Adipocyte (in vitro differentiated cells): ENCODE results near the gene ARHGEF12.
A peak's percentile ranks its signal among the peaks of the same experiment; 100 is the strongest.

Experiments used
- DNase-seq: peaks from one replicate; pipeline ENCODE4 v3.0.0-alpha.2; 2015; ENCODE audit warnings: low read depth
- H3K27me3 ChIP-seq: replicated peaks from 2 replicates; pipeline ENCODE4 v1.7.0; 2013; ENCODE audit warnings: mild to moderate bottlenecking, low read length, moderate library complexity; ENCODE audit not compliant: control insufficient read depth, insufficient read depth
- H3K36me3 ChIP-seq: 2 replicates; pipeline ENCODE4 v1.7.0; 2013; ENCODE audit warnings: low read length, mild to moderate bottlenecking, moderate library complexity; ENCODE audit not compliant: control insufficient read depth, insufficient read depth, severe bottlenecking
- H3K4me1 ChIP-seq: 2 replicates; pipeline ENCODE4 v1.7.0; 2013; ENCODE audit warnings: mild to moderate bottlenecking, low read length, moderate library complexity; ENCODE audit not compliant: control insufficient read depth, insufficient read depth
- H3K4me3 ChIP-seq: 2 replicates; pipeline ENCODE4 v1.7.0; 2013; ENCODE audit warnings: mild to moderate bottlenecking, low read length, moderate library complexity
- H3K9ac ChIP-seq: 2 replicates; pipeline ENCODE4 v1.7.0; 2013; ENCODE audit warnings: mild to moderate bottlenecking, low read length, moderate library complexity
- H3K9me3 ChIP-seq: 2 replicates; pipeline ENCODE4 v1.7.0; 2013; ENCODE audit warnings: mild to moderate bottlenecking, low read length, moderate library complexity; ENCODE audit not compliant: control insufficient read depth

The ARHGEF12 gene

DNA sequence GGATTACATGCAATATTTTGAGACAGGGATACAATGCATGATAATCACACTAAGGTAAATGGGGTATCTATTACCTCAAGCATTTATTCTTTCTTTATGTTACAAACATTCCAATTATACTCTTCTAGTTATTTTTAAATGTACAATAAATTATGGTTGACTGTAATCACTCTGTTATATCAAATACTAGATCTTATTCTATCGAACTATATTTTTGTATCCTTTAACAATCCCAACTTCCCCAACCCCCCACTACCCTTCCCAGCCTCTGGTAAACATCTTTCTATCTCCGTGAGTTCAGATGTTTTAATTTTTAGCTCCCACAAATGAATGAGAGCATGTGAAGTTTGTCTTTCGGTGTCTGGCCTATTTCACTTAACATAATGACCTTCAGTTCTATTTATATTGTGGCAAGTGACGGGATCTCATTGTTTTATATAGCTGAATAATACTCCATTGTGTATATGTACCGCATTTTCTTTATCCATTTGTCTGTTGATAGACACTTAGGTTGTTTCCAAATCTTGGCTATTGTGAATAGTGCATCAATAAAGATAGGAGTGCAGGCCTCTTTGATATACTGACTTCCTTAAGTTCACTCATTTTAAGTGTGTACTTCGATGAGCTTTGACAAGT, 40.5 kb downstream of the ARHGEF12 start:
- H3K27me3 ChIP-seq = no peaks in the 10 kb centered on the region
- no peak overlapping the region for H3K9ac ChIP-seq
- no peak for DNase-seq
- H3K36me3 ChIP-seq = no peaks in the 10 kb centered on the region
- no peak overlapping the region for H3K4me3 ChIP-seq
- H3K9me3 ChIP-seq = no peaks in the 10 kb centered on the region
- H3K4me1 ChIP-seq = peaks cover 21% of the 10 kb centered on the region

DNA sequence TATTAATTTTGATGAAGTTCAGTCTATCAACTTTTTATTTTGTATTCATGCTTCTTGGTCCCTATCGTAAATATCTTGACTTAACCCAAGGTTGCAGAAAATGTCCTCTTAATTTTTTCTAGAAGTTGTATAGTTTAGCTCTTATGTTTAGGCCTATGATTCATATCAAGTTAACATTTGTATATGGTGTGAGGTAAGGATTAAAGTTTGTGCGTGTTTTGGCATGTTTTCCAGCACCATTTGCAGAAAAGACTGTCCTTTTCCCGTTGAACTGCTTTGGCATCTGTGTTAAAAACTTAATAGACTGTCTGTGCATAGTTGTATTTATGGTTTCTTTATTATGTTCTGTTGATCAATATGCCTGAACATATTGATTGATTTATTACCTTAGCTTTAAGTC, 42.3 kb downstream of the ARHGEF12 start:
- Histone ChIP-seq H3K4me1 (peaks cover 19% of the 10 kb centered on the region), H3K4me3 (no peak overlapping the region), H3K27me3 (no peaks in the 10 kb centered on the region), H3K9me3 (no peaks in the 10 kb centered on the region), H3K36me3 (no peaks in the 10 kb centered on the region), H3K9ac (no peak overlapping the region)
- no peak for DNase-seq

DNA sequence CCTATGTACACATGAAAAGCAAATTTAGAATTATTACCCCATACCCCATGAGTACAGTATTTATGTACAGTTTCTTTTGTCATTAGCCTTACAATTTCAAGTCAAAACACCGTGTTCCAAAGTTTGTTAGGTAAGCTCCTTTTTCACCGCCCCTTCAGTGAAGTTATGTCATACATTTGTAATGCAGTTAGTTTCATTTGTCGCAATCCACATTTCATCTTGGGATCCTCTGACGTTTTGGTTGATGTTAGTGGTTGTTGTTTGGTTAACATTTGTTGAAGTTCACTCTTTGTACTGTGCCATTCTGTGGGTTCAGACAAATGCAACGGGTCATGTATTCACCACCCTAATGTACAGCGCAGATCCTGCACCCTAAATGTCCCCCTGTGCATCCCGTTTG, 45.2 kb downstream of the ARHGEF12 start:
- H3K4me3 ChIP-seq = no peak overlapping the region

DNA sequence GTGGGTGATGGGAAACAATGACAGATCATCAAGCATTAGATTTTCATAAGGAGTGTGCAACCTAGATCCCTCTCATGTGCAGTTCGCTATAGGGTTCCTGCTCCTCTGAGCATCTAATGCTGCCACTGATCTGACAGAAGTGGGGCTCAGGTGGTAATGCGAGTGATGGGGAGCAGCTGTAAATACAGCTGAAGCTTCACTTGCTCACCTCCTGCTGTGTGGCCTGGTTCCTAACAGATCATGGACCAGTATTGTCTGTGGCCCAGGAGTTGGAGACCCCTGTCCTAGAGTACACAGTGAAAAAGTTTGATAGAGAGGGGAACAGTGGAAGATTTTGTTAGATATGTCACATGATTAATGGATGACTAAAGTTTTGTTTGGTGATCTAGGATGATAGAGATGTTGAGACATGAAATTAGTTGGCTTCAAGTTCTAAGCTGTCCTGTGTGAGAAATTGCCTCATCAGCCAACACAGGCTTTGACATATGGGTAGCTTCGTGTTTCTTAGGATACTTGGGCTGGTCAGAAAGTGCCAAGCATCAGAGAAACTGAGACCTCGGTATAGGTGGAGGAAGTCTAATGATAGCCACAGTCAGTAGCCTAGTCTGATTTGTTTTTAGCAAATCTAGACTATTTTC, 47.4 kb downstream of the ARHGEF12 start:
- H3K9ac ChIP-seq = no peak overlapping the region
- no peak for DNase-seq
- H3K4me1 ChIP-seq = peaks cover 33% of the 10 kb centered on the region
- H3K4me3 ChIP-seq = no peak overlapping the region
- no peaks in the 10 kb centered on the region for H3K9me3 ChIP-seq
- H3K27me3 ChIP-seq = no peaks in the 10 kb centered on the region
- H3K36me3 ChIP-seq = no peaks in the 10 kb centered on the region

More for the DNA sequence above, 45.2 kb downstream of the ARHGEF12 start:
- Histone ChIP-seq H3K36me3 (no peaks in the 10 kb centered on the region), H3K4me1 (peaks cover 26% of the 10 kb centered on the region), H3K9me3 (no peaks in the 10 kb centered on the region), H3K27me3 (no peaks in the 10 kb centered on the region), H3K9ac (no peak overlapping the region)
- DNase-seq = no peak

DNA sequence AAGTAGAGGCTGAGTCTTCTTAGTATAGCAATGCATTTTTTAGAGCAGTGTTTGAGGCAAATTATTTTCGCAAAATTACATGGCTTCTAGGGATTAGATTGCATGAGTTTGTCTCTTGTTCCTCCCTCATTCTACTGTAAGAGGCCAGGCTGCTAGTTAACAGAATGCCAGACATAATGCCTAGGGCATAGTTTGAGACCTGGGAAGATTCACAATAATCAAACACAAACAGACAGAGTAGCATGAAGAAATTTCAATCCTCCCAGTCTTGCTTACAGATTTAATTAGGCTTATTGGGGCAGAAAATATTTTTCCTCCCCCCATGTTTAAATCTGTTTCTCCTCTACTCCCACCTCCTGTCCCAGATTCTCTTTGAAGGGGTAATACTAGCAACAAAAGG, 48.3 kb downstream of the ARHGEF12 start:
- H3K36me3 ChIP-seq = no peaks in the 10 kb centered on the region
- DNase-seq = peak; percentile 64
- no peaks in the 10 kb centered on the region for H3K27me3 ChIP-seq
- no peak overlapping the region for H3K4me3 ChIP-seq
- no peaks in the 10 kb centered on the region for H3K9me3 ChIP-seq
- peaks cover 33% of the 10 kb centered on the region for H3K4me1 ChIP-seq
- no peak overlapping the region for H3K9ac ChIP-seq

DNA sequence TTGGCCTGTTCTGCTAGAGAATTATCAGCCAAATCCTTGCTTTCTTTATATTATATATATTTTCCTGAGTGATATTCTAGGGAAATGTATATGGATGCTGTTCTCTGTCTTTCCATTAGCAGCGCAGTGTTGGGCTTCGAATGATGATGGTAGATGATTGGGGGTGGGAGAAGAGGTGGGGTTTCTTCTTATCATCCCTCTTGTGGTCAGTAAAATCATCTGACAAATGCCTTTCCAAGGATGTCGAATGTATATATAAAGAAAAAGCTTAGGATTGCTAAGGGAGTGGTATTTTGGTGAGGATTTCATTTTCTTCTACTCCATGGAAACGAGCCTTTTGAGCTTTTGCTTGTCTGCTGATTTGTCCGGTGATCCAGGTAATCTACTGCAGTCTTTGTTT, 48.9 kb downstream of the ARHGEF12 start:
- H3K27me3 ChIP-seq = no peaks in the 10 kb centered on the region
- peaks cover 26% of the 10 kb centered on the region for H3K4me1 ChIP-seq
- no peak overlapping the region for H3K9ac ChIP-seq
- no peaks in the 10 kb centered on the region for H3K36me3 ChIP-seq
- no peaks in the 10 kb centered on the region for H3K9me3 ChIP-seq
- DNase-seq = no peak
- no peak overlapping the region for H3K4me3 ChIP-seq

DNA sequence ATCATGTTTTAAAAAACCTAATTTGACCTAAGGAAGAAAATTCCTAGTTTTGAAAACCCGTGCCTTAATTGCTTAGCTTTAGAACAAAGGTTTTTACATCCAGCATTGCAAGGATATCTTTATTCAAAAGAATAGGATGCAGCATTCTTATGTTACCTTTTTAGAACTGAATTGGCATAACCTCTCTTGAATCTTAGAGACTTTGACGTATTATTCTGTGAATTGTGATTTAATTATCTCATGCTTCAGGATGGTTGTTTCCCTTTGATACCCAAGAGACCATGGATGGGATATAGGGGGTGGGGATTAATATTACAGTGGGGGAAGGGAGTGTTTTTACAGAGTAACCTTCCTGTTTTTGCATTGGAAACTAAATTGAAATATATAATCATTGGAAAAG, 49.4 kb downstream of the ARHGEF12 start:
- DNase-seq = no peak
- no peaks in the 10 kb centered on the region for H3K27me3 ChIP-seq
- no peak overlapping the region for H3K9ac ChIP-seq
- no peaks in the 10 kb centered on the region for H3K9me3 ChIP-seq
- H3K4me3 ChIP-seq = no peak overlapping the region
- no peaks in the 10 kb centered on the region for H3K36me3 ChIP-seq
- peaks cover 21% of the 10 kb centered on the region for H3K4me1 ChIP-seq

DNA sequence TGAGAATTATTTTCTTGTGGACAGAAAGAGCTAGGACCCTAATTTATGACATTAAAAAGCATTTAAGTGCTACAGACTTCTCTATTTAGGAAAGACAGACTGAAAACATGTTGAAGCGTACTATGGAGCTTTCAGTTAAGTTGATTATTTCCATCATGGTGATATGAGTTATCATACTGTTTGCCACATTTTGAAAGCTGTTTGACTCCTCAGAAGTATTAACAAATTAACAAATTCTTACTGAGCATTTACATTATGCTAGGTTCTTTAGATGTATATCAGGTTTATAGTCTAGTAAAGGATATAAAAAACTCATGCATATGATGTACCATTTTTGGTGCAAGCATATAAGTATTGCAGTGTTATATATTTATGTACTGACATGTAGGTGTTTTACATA, 50.1 kb downstream of the ARHGEF12 start:
- H3K4me3 ChIP-seq = no peak overlapping the region
- no peaks in the 10 kb centered on the region for H3K27me3 ChIP-seq

DNA sequence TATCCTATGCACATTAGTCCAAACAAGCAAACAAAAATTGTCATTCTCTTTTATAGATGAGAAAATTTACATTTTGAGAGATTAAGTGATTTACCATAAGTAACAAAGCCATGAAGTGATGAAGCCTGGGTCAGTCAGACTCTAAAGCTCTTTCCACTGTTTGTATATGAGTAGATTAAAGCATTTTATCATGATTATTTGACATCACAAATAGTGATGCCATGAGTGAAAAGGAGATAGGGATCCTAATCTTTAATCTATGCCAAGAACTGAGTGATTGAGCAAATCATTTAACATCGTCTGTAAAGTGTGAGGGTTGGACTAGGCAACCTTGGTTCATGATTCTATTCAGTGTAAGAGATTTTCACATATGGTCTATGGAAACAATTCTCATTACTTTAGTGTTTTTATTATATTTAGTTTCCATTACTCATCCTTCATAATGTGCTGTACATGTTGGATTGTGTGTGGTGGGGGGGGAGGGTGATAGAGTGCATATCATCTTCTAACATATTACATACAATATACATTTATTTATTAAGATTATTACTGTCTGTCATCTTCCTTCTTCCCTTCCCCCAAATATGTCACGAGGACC, 50.7 kb downstream of the ARHGEF12 start:
- Histone ChIP-seq H3K9me3 (no peaks in the 10 kb centered on the region), H3K4me1 (peaks cover 24% of the 10 kb centered on the region), H3K4me3 (no peak overlapping the region), H3K36me3 (no peaks in the 10 kb centered on the region), H3K27me3 (no peaks in the 10 kb centered on the region), H3K9ac (no peak overlapping the region)
- no peak for DNase-seq

More for the DNA sequence above, 50.1 kb downstream of the ARHGEF12 start:
- DNase-seq = no peak
- no peak overlapping the region for H3K9ac ChIP-seq
- no peaks in the 10 kb centered on the region for H3K36me3 ChIP-seq
- peaks cover 23% of the 10 kb centered on the region for H3K4me1 ChIP-seq
- H3K9me3 ChIP-seq = no peaks in the 10 kb centered on the region

DNA sequence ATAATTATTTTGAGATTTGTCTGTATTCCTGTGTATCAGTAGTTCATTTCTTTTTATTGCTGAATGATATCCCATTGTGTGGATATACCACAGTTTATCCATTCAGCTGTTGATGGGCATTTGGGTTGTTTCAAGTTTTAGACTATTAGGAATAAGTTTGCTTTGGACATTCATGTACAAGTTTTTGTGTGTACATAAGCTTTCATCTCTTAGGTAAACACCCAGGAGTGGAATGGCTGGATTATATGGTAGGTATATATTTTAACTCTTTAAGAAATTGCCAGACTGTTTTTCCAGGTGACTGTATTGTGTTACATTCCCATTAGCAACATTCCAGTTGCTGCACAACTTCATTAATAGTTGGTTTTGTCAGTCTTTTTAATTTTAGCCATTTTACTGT, 52.0 kb downstream of the ARHGEF12 start:
- Histone ChIP-seq H3K4me1 (peaks cover 34% of the 10 kb centered on the region), H3K9ac (no peak overlapping the region), H3K4me3 (no peak overlapping the region)

DNA sequence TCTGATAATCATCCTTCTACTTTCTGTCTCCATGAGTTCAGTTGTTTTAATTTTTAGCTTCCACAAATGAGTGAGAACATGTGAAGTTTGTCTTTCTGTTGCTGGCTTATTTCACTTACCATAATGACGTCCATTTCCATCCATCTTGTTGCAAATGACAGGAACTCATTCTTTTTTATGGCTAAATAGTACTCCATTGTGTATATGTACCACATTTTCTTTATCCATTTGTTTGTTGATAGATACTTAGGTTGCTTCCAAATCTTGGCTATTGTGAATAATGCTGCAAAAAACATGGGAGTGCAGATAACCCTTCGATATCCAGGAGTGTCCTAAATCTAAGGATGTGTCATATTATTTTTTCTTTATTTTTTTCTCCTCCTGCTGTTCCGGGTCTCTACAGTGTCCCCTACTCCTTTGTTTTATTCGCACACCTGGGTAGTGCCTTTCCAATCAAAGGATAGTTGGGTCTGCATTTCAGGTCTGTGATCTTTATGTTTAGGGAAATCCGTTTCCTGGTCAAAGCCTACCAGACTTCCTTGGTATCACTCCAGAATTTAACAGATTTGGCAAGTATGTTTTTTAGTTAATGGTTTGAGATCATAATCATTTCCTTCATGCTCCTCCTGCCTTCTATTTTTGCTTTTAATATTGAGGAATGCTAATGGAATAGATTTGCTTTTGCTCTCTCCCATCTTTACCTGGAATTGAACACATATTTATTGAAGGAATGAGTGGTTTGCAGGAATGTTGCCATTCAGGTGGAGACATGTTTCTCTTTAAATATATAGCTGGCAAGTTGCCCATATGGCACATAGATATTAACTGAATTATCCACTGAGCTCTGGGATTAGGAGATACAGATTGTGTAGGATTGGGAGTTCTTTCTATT, 53.7 kb downstream of the ARHGEF12 start:
- H3K36me3 ChIP-seq = no peaks in the 10 kb centered on the region

More for the DNA sequence above, 52.0 kb downstream of the ARHGEF12 start:
- Histone ChIP-seq H3K9me3 (no peaks in the 10 kb centered on the region), H3K27me3 (no peaks in the 10 kb centered on the region), H3K36me3 (no peaks in the 10 kb centered on the region)
- no peak for DNase-seq

More for the DNA sequence above, 53.7 kb downstream of the ARHGEF12 start:
- no peaks in the 10 kb centered on the region for H3K27me3 ChIP-seq
- H3K4me1 ChIP-seq = peaks cover 34% of the 10 kb centered on the region
- H3K9me3 ChIP-seq = no peaks in the 10 kb centered on the region
- no peak overlapping the region for H3K4me3 ChIP-seq
- no peak overlapping the region for H3K9ac ChIP-seq
- no peak for DNase-seq
